ES-I3 (cell line): ENCODE measurements around the gene LIPK.
"Not testable (repeated sequence)": the region's sequence is repeated elsewhere in the genome, so short reads cannot be mapped to it uniquely, and the experiment has no call there.

Source experiments
- H3K36me3 ChIP-seq: 2 replicates; pipeline ENCODE4 v1.6.1; 2013; ENCODE audit warnings: mild to moderate bottlenecking, low read length, control low read depth, moderate library complexity; ENCODE audit not compliant: insufficient read depth
- H3K4me1 ChIP-seq: 2 replicates; pipeline ENCODE4 v1.6.1; 2013; ENCODE audit warnings: mild to moderate bottlenecking, control low read depth, low read length; ENCODE audit not compliant: insufficient read depth
- H3K9ac ChIP-seq: 2 replicates; pipeline ENCODE4 v1.6.1; 2013; ENCODE audit warnings: low read depth, mild to moderate bottlenecking, low read length, moderate library complexity
- H3K9me3 ChIP-seq: 2 replicates; pipeline ENCODE4 v1.6.1; 2013; ENCODE audit warnings: mild to moderate bottlenecking, low read length, moderate library complexity; ENCODE audit not compliant: control insufficient read depth, insufficient read depth

LIPK gene

DNA sequence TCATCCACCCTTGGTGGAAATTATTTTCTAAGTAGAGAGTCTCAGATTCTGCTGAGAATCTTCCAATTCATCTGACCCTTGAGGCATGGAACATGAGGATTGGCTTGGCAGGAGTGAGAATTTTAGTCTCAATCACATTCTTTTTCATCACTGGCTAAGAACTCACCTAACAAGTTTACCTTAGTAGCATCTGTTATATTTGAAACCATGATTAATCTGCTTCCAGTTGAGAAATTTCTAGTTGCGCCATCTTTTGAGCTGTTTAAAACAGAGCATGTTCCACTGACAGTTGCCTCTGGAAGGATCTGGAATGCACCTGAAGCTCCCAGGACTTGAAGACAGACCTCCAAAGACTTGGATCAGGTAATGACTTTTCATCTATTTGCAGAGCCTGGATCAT is at the start of gene LIPK:
Gene LIPK (plus strand): TSS at position 292 of the 400 bp plus-strand sequence. CDS start 18,295 bp downstream, outside the sequence.
- Histone ChIP-seq H3K9ac (no peak within 1 kb of the TSS), H3K4me1 (peaks cover 3% of the 10 kb centered on the region; the same call in 1 of the 2 replicates), H3K9me3 (peaks cover 2% of the 10 kb centered on the region; the same call in 1 of the 2 replicates), H3K36me3 (no peaks in the 10 kb centered on the region)

- H3K36me3 ChIP-seq: no peaks in the 10 kb centered on the region
- no peaks in the 10 kb centered on the region for H3K9me3 ChIP-seq
- no peak overlapping the region for H3K9ac ChIP-seq
- no peaks in the 10 kb centered on the region for H3K4me1 ChIP-seq
Observed at GRCh38 chr10:88657901-88658300, 48.1 kb upstream of the LIPK start.

- H3K36me3 ChIP-seq: no peaks in the 10 kb centered on the region
- no peaks in the 10 kb centered on the region for H3K9me3 ChIP-seq
- no peaks in the 10 kb centered on the region for H3K4me1 ChIP-seq
- no peak overlapping the region for H3K9ac ChIP-seq
Observed at GRCh38 chr10:88659725-88660597, 46.1 kb upstream of the LIPK start.

- no peak overlapping the region for H3K9ac ChIP-seq
- H3K9me3 ChIP-seq: no peaks in the 10 kb centered on the region
- no peaks in the 10 kb centered on the region for H3K4me1 ChIP-seq
- no peaks in the 10 kb centered on the region for H3K36me3 ChIP-seq
Observed at GRCh38 chr10:88660598-88660884, 45.5 kb upstream of the LIPK start.

GRCh38 chr10:88661018-88661417 is 45.0 kb upstream of the LIPK start:
- Histone ChIP-seq H3K4me1 (no peaks in the 10 kb centered on the region), H3K36me3 (no peaks in the 10 kb centered on the region), H3K9ac (no peak overlapping the region), H3K9me3 (no peaks in the 10 kb centered on the region)

DNA sequence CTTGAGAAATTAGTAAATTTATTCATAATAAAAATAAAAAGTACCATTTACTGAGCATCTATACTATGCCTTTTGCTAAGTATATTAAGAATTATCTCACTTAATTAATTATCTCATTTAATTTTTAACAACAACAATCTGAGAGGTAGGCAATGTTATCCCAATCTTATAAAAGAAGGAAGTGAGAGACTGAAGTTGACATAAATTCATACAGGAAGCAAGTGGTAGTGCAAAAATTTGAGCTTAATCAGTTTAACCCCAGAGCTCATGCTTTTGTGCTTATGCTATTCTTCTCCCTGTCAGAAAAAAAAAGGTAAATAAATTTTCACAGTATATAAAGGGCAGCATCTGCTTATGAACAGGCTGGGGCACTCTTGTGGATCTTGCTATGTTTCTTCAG is 44.5 kb upstream of the LIPK start:
- no peaks in the 10 kb centered on the region for H3K36me3 ChIP-seq
- no peak overlapping the region for H3K9ac ChIP-seq
- H3K9me3 ChIP-seq: no peaks in the 10 kb centered on the region
- H3K4me1 ChIP-seq: no peaks in the 10 kb centered on the region

- not testable (repeated sequence) for H3K9ac ChIP-seq, H3K9me3 ChIP-seq, H3K4me1 ChIP-seq, H3K36me3 ChIP-seq
Observed at GRCh38 chr10:88663153-88663552, 42.9 kb upstream of the LIPK start.

DNA sequence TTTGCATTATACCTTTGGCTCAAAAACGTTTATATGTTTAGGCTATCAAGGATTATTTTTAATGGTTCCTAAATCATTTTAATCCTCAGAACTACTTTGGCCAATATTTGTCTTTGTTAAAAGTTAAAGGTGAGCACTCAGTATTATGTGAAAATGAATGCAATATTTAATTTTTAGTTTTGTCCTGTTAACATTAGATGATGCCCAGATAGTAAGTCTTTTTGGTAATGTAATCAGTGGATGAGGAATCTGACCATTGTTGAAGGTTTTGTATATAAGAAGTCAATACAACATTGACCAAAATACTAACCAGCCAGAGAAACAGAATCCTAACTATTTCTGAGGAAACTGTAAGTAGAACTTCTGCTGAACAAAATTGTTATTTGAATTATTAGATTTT is 41.9 kb upstream of the LIPK start, which contains the start of gene LIPF:
Gene LIPF (plus strand): TSS at position 301 of the 400 bp plus-strand sequence. CDS start 2,856 bp downstream, outside the sequence.
- H3K4me1 ChIP-seq: no peaks in the 10 kb centered on the region
- no peaks in the 10 kb centered on the region for H3K36me3 ChIP-seq
- no peaks in the 10 kb centered on the region for H3K9me3 ChIP-seq
- no peak within 1 kb of the TSS for H3K9ac ChIP-seq

DNA sequence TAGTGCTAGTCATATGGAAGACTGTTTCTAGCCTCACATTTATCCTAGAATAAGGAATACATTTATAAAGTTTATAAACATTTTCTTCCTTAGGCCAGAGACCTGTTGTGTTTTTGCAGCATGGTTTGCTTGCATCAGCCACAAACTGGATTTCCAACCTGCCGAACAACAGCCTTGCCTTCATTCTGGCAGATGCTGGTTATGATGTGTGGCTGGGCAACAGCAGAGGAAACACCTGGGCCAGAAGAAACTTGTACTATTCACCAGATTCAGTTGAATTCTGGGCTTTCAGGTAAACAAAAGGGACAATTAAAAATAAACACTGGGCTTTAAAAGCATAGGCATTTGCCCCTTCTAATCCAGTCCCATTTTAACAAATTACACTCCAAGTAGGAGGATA is 37.6 kb upstream of the LIPK start:
- Histone ChIP-seq H3K9me3 (no peaks in the 10 kb centered on the region), H3K36me3 (no peaks in the 10 kb centered on the region), H3K9ac (no peak overlapping the region), H3K4me1 (no peaks in the 10 kb centered on the region)

DNA sequence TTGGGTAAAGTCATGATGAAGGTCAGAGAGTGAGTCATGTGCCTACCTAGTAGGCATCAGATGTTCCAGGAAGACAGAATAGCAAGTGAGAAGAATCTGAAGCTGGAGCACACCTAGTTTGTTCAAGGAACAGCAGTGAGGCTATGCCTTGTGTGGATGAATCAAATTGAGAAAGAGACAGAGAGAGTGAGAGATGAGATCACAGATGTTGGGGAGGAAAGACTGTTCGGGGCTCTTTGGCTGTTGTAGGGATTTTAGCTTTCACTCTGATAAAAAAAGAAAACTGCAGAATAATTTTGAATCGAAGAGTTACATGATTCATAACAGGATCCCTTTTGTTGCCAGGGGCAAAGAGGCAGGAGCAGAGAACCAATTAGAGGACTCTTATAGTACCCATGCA is 35.6 kb upstream of the LIPK start:
- H3K9me3 ChIP-seq: no peaks in the 10 kb centered on the region
- H3K36me3 ChIP-seq: no peaks in the 10 kb centered on the region
- H3K4me1 ChIP-seq: no peaks in the 10 kb centered on the region
- no peak overlapping the region for H3K9ac ChIP-seq

- Histone ChIP-seq H3K9ac (no peak overlapping the region), H3K36me3 (no peaks in the 10 kb centered on the region), H3K4me1 (no peaks in the 10 kb centered on the region), H3K9me3 (no peaks in the 10 kb centered on the region)
Observed at GRCh38 chr10:88672041-88672440, 34.0 kb upstream of the LIPK start.

- Histone ChIP-seq H3K9ac (no peak overlapping the region), H3K36me3 (no peaks in the 10 kb centered on the region), H3K9me3 (no peaks in the 10 kb centered on the region), H3K4me1 (no peaks in the 10 kb centered on the region)
Observed at GRCh38 chr10:88676283-88677060, 29.6 kb upstream of the LIPK start.

DNA sequence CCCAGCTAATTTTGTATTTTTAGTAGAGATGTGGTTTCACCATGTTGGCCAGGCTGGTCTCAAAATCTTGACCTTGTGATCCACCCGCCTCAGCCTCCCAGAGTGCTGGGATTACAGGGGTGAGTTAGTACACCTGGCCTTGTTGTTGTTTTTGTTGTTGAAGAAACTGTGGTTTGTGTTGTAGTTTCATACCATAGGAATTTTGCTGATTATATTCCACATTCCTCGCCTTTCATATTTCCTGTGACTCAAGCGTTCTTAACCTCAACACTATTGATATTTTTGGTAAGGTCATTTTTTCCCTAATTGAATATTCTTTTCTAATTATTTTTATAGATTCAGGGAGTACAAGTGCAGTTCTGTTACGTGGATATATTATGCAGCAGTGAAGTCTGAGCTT is 25.1 kb upstream of the LIPK start:
- no peaks in the 10 kb centered on the region for H3K9me3 ChIP-seq
- no peak overlapping the region for H3K9ac ChIP-seq
- no peaks in the 10 kb centered on the region for H3K36me3 ChIP-seq
- H3K4me1 ChIP-seq: no peaks in the 10 kb centered on the region

GRCh38 chr10:88682491-88682890 is 23.6 kb upstream of the LIPK start:
- no peaks in the 10 kb centered on the region for H3K4me1 ChIP-seq
- H3K9me3 ChIP-seq: no peaks in the 10 kb centered on the region
- H3K9ac ChIP-seq: no peak overlapping the region
- no peaks in the 10 kb centered on the region for H3K36me3 ChIP-seq
